Tibial nerve (tissue), 4 donors: Measurements from ENCODE around the gene DNAH6. TPM values are rescaled to one million over a fixed set of nuclear protein-coding genes. Genes with fewer than 3 reads are reported as not detected.
A peak's percentile ranks its signal among the peaks of the same experiment; 100 is the strongest.

Source experiments
- DNase-seq, 2 donors: peaks; one replicate each; pipeline ENCODE4 v3.0.0-alpha.2; 2019; ENCODE audit warnings: low spot score in 2 of 2
- H3K27ac ChIP-seq, 4 donors: fragments of 200-600 bp; sonication (generic) in 3 of 4; one replicate each; pipeline ENCODE4 v1.5.1; 2017 to 2019; ENCODE audit warnings: mild to moderate bottlenecking in 1 of 4
- H3K27me3 ChIP-seq, 2 donors: fragments of 200-600 bp; sonication (generic) in 1 of 2; one replicate each; pipeline versions ENCODE4 v1.5.1 to v1.6.0; 2017 to 2019
- H3K36me3 ChIP-seq, 3 donors: fragments of 200-600 bp; sonication (generic); one replicate each; pipeline ENCODE4 v1.5.1; 2018 to 2019
- H3K4me1 ChIP-seq, 4 donors: fragments of 200-600 bp; sonication (generic) in 3 of 4; one replicate each; pipeline ENCODE4 v1.5.1; 2017 to 2019
- H3K4me3 ChIP-seq, 4 donors: fragments of 200-600 bp; sonication (generic) in 3 of 4; one replicate each; pipeline ENCODE4 v1.5.1; 2017 to 2019; ENCODE audit warnings: mild to moderate bottlenecking in 1 of 4, moderate library complexity in 1 of 4
- H3K9me3 ChIP-seq, 4 donors: fragments of 200-600 bp; sonication (generic) in 3 of 4; one replicate each; pipeline ENCODE4 v1.5.1; 2017 to 2019
- EP300 ChIP-seq, 2 donors: sonication (generic); formaldehyde crosslinking; IDR thresholded peaks; one replicate each; pipeline ENCODE4 v1.6.1; 2017; ENCODE audit warnings: antibody characterized with exemption in 2 of 2, mild to moderate bottlenecking in 1 of 2
- POLR2A ChIP-seq, 2 donors: fragments of 450-650 bp; IDR thresholded peaks; one replicate each; pipeline ENCODE4 v1.6.1; 2017; ENCODE audit warnings: antibody characterized with exemption in 2 of 2, mild to moderate bottlenecking in 2 of 2, moderate library complexity in 2 of 2
- WGBS, 2 donors: methylation state at CpG; one replicate each; pipeline ENCODE4 v1.1.5; 2018; 5-methylcytosine and 5-hydroxymethylcytosine counted together
- total RNA-seq, 4 donors: library from RNA; depleted of rRNA; stranded (reverse); fragments of >200 nt; gene quantifications; one replicate each; pipeline ENCODE4 v1.1.0, GENCODE V29; 2016
- TF ChIP-seq, protein P1 (sequence below), 5 experiments: fragments of 200-600 bp in 3 of 5; fragments of 450-650 bp in 2 of 5; sonication (generic) in 3 of 5; IDR thresholded peaks; one replicate each; pipeline ENCODE4 v1.5.1; 2016 to 2019; ENCODE audit warnings: antibody characterized with exemption in 5 of 5, mild to moderate bottlenecking in 3 of 5, moderate library complexity in 2 of 5

The DNAH6 gene
- total RNA-seq, 4 donors from 2014 or later = 2.2 to 5.9 (median 2.7) TPM

DNA sequence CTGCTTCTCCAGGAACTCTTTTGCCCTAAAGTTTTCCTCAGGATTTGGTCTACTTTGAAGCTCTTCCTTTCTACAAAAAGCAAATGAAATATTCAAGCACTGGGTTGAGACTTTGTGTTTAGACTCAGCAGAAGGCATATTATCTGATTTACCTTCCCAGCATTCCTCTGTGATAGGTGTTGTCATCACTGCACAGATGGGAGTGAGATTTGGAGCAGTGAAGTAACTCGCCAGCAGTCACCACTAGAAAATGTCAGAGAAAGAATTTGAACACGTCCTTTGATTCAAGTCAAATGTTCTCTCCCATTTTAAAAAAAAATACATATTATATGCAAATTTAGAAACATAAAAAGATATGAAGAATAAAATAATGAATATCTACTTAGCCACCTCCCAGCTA, 112.2 kb downstream of the DNAH6 start:
- H3K9me3 ChIP-seq = no peaks in the 10 kb centered on the region
- TF ChIP-seq, protein P1, sequence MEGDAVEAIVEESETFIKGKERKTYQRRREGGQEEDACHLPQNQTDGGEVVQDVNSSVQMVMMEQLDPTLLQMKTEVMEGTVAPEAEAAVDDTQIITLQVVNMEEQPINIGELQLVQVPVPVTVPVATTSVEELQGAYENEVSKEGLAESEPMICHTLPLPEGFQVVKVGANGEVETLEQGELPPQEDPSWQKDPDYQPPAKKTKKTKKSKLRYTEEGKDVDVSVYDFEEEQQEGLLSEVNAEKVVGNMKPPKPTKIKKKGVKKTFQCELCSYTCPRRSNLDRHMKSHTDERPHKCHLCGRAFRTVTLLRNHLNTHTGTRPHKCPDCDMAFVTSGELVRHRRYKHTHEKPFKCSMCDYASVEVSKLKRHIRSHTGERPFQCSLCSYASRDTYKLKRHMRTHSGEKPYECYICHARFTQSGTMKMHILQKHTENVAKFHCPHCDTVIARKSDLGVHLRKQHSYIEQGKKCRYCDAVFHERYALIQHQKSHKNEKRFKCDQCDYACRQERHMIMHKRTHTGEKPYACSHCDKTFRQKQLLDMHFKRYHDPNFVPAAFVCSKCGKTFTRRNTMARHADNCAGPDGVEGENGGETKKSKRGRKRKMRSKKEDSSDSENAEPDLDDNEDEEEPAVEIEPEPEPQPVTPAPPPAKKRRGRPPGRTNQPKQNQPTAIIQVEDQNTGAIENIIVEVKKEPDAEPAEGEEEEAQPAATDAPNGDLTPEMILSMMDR (IDR thresholded peaks at IDR 0.05) = no peak
- TF ChIP-seq EP300 (IDR thresholded peaks at IDR 0.05) = no peak
- TF ChIP-seq POLR2A (IDR thresholded peaks at IDR 0.05) = no peak
- H3K4me1 ChIP-seq = no peaks in the 10 kb centered on the region
- WGBS, 2 donors = 82% methylated on average over 2 of the region's 2 CpGs
- H3K4me3 ChIP-seq = no peak overlapping the region
- H3K27me3 ChIP-seq = peaks cover 0 to 2% of the 10 kb centered on the region in 2 donors
- H3K27ac ChIP-seq = no peak overlapping the region
- DNase-seq = no peak
- H3K36me3 ChIP-seq = no peaks in the 10 kb centered on the region

DNA sequence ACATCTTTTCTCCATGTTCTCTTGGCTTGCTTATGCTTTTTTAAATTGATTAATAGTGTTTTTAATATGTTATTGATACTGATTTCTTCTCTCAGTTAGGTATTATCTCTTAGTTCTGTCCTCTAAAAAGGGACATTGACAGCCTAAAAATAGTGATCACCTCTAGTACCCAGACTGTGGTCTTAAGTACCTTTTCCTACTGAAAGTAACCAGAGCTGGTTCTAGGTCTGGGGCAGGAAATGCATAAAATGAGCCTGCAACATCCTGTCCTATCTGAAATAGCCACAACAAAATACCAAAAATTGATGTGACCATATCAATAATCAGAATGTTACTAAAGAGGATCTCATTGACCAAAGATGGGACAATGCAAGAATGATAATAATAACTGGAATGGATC, 113.3 kb downstream of the DNAH6 start:
- TF ChIP-seq POLR2A (IDR thresholded peaks at IDR 0.05) = no peak
- no peak for TF ChIP-seq EP300 (IDR thresholded peaks at IDR 0.05)
- TF ChIP-seq, protein P1 (IDR thresholded peaks at IDR 0.05) = no peak
- Histone ChIP-seq H3K4me3 (no peak overlapping the region), H3K27me3 (no peaks in the 10 kb centered on the region), H3K9me3 (no peaks in the 10 kb centered on the region), H3K36me3 (no peaks in the 10 kb centered on the region), H3K4me1 (no peaks in the 10 kb centered on the region), H3K27ac (no peak overlapping the region)
- no peak for DNase-seq

DNA sequence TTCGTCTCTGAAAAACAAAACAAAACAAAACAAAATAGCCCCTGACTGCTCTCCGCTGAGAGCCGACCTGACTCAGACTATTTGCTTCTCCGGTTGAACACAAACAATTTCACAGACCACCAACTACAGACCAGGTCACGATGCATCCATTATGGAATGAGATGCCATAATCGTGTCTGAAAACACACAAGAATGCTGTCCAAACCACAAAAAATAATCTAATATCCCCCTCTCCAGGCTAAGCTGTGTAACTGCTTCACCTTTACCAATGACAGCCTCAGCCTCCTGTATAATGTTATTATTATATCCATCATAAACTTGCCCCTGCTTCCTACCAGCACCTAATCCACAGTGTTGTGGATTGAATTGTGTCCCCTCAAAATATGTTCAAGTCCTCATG, 114.7 kb downstream of the DNAH6 start:
- WGBS, 2 donors = 25 to 34% methylated on average over 6 of the region's 6 CpGs
- TF ChIP-seq POLR2A (IDR thresholded peaks at IDR 0.05) = no peak
- TF ChIP-seq, protein P1 (IDR thresholded peaks at IDR 0.05) = peak; percentile 18 to 35 (median 22)
- H3K27me3 ChIP-seq = no peaks in the 10 kb centered on the region
- no peaks in the 10 kb centered on the region for H3K4me1 ChIP-seq
- H3K27ac ChIP-seq = no peak overlapping the region
- DNase-seq = no peak
- no peak overlapping the region for H3K4me3 ChIP-seq
- no peaks in the 10 kb centered on the region for H3K9me3 ChIP-seq
- H3K36me3 ChIP-seq = no peaks in the 10 kb centered on the region

- WGBS, 2 donors = 74 to 93% methylated on average over 5 of the region's 5 CpGs
- H3K27me3 ChIP-seq = no peaks in the 10 kb centered on the region
- no peak for DNase-seq
- no peak overlapping the region for H3K27ac ChIP-seq
- H3K4me1 ChIP-seq = no peaks in the 10 kb centered on the region
- H3K36me3 ChIP-seq = no peaks in the 10 kb centered on the region
- H3K9me3 ChIP-seq = no peaks in the 10 kb centered on the region
- no peak overlapping the region for H3K4me3 ChIP-seq
- TF ChIP-seq POLR2A (IDR thresholded peaks at IDR 0.05) (no peak), EP300 (IDR thresholded peaks at IDR 0.05) (no peak)
- TF ChIP-seq, protein P1 (IDR thresholded peaks at IDR 0.05) = no peak
Measured at GRCh38 chr2:84631985-84632384, 115.7 kb downstream of the DNAH6 start.

DNA sequence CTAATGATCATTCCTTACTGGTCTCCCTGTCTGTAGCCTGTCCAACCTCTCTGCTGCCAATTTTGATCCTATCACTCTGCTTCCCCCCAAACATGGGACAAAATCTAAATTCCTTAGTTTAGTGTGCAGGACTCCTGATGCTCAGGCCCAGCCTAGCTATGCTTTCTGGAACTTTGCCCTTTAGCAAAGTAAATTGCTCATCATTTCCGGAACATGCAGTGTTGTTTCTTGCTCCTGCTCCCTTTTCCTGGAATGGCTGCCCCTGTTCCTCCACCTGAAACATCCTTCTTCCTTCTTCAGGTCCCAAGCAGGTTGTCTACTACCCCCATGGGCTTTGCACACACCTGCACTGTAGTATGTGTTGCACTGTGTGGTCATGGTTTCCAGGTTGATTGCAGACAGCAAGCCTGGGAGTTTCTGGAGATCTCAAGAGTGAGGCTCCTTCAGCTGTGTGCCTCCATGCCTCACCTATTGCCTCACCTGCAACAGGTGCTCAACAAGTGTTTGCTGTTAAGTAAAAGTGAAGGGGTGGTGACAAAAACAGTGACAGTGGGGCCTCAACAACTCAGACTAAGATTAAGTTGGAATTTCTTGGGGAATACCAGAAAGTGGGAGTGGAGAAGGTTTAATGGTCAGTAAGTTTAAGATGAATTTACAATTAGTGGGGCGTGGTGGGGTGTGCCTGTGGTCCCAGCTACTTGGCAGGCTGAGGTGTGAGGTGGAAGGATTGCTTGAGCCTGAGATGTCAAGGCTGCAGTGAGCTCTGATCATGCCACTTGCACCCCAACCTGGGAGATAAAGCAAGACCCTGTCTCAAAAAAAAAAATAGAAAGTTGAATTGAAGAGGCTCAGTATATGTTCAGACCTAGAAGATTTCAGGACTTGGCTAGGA, 120.0 kb downstream of the DNAH6 start:
- DNase-seq = no peak
- H3K27ac ChIP-seq = no peak overlapping the region
- H3K27me3 ChIP-seq = no peaks in the 10 kb centered on the region
- TF ChIP-seq, protein P1 (IDR thresholded peaks at IDR 0.05) = no peak
- TF ChIP-seq POLR2A (IDR thresholded peaks at IDR 0.05) (no peak), EP300 (IDR thresholded peaks at IDR 0.05) (no peak)
- no peaks in the 10 kb centered on the region for H3K9me3 ChIP-seq
- H3K4me1 ChIP-seq = no peaks in the 10 kb centered on the region
- no peak overlapping the region for H3K4me3 ChIP-seq
- 79 to 85% methylated on average over 2 of the region's 2 CpGs for WGBS, 2 donors
- H3K36me3 ChIP-seq = peaks cover 0 to 9% (median 0%) of the 10 kb centered on the region in 3 donors
